Activated CD4-positive, alpha-beta T cell treated with anti-CD3 and anti-CD28 coated beads, Interleukin-2, amount 50 U/mL, for 24 hours (primary cell): Measurements from ENCODE around the gene ULK3.
A peak's percentile ranks its signal among the peaks of the same experiment; 100 is the strongest.

Experiments
- DNase-seq, 2 donors: peaks; one replicate each; pipeline ENCODE4 v3.0.0-alpha.2; 2020; ENCODE audit warnings: low read depth in 1 of 2, low spot score in 1 of 2

ULK3 gene

GRCh38 chr15:74841891-74842373 is 1.0 kb downstream of the ULK3 start:
- no peak for DNase-seq

- DNase-seq = no peak
Observed at GRCh38 chr15:74840851-74841775, 1.8 kb downstream of the ULK3 start.

GRCh38 chr15:74839526-74840395 is 3.2 kb downstream of the ULK3 start:
- no peak for DNase-seq

GRCh38 chr15:74838746-74839525 is 4.0 kb downstream of the ULK3 start:
- DNase-seq = no peak

- no peak for DNase-seq
Observed at GRCh38 chr15:74838137-74838516, 4.8 kb downstream of the ULK3 start.

- DNase-seq = no peak
Observed at GRCh38 chr15:74837482-74838136, 5.3 kb downstream of the ULK3 start.

- no peak for DNase-seq
Observed at GRCh38 chr15:74836846-74837245, 6.1 kb downstream of the ULK3 start.

GRCh38 chr15:74835312-74835823 is 7.6 kb downstream of the ULK3 start:
- DNase-seq = peak in 1 of 2 donors; percentile 29

GRCh38 chr15:74833376-74834107 is 9.4 kb downstream of the ULK3 start:
- no peak for DNase-seq

- DNase-seq = no peak
Observed at GRCh38 chr15:74832826-74833225, 10.1 kb downstream of the ULK3 start.

- DNase-seq = no peak
Observed at GRCh38 chr15:74831813-74832495, 11.0 kb downstream of the ULK3 start.

- no peak for DNase-seq
Observed at GRCh38 chr15:74830868-74831267, 12.1 kb downstream of the ULK3 start.

GRCh38 chr15:74829991-74830390 is 13.0 kb downstream of the ULK3 start:
- no peak for DNase-seq

GRCh38 chr15:74829486-74829885 is 13.5 kb downstream of the ULK3 start:
- no peak for DNase-seq

GRCh38 chr15:74828835-74829234 is 14.1 kb downstream of the ULK3 start:
- no peak for DNase-seq

- DNase-seq = no peak
Observed at GRCh38 chr15:74827614-74828013, 15.3 kb downstream of the ULK3 start.

- no peak for DNase-seq
Observed at GRCh38 chr15:74826921-74827320, 16.0 kb downstream of the ULK3 start.

GRCh38 chr15:74826364-74826819 is 16.6 kb downstream of the ULK3 start, which contains the start of gene CPLX3:
Gene CPLX3, plus strand, starts transcription at chr15:74826627. Its CDS starts 77 bp downstream, at chr15:74826704.
- DNase-seq = no peak

GRCh38 chr15:74825866-74826265 is 17.1 kb downstream of the ULK3 start:
- no peak for DNase-seq
